IPS-20b (cell line): ENCODE results near the gene VSTM2L.

Experiments used
- H3K27ac ChIP-seq: one replicate; pipeline ENCODE4 v1.5.1; 2013; ENCODE audit warnings: low read length
- H3K27me3 ChIP-seq: 2 replicates; pipeline ENCODE4 v1.6.1; 2013; ENCODE audit warnings: mild to moderate bottlenecking, low read length, inconsistent platforms; ENCODE audit not compliant: insufficient read depth
- H3K36me3 ChIP-seq: 2 replicates; pipeline ENCODE4 v1.6.1; 2013; ENCODE audit warnings: low read depth, mild to moderate bottlenecking, inconsistent platforms, low read length, moderate library complexity; ENCODE audit not compliant: insufficient read depth
- H3K4me1 ChIP-seq: 2 replicates; pipeline ENCODE4 v1.6.1; 2013; ENCODE audit warnings: mild to moderate bottlenecking, control low read depth, inconsistent platforms, low read length, moderate library complexity; ENCODE audit not compliant: insufficient read depth
- H3K4me3 ChIP-seq: 2 replicates; pipeline ENCODE4 v1.5.1; 2013; ENCODE audit warnings: mild to moderate bottlenecking, low read length, inconsistent platforms
- H3K9ac ChIP-seq: 2 replicates; pipeline ENCODE4 v1.6.1; 2013; ENCODE audit warnings: low read depth, mild to moderate bottlenecking, inconsistent platforms, low read length, moderate library complexity
- H3K9me3 ChIP-seq: 2 replicates; pipeline ENCODE4 v1.6.1; 2013; ENCODE audit warnings: mild to moderate bottlenecking, low read depth, low read length, inconsistent platforms; ENCODE audit not compliant: insufficient read depth

VSTM2L gene

GRCh38 chr20:37969949-37970855 is 67.3 kb downstream of the VSTM2L start:
- peaks cover 25% of the 10 kb centered on the region for H3K27me3 ChIP-seq
- H3K9ac ChIP-seq: no peak overlapping the region
- peaks cover 20% of the 10 kb centered on the region; the same call in 1 of the 2 replicates for H3K4me1 ChIP-seq
- no peaks in the 10 kb centered on the region for H3K9me3 ChIP-seq
- H3K36me3 ChIP-seq: no peaks in the 10 kb centered on the region
- no peak overlapping the region for H3K27ac ChIP-seq
- no peak overlapping the region for H3K4me3 ChIP-seq

DNA sequence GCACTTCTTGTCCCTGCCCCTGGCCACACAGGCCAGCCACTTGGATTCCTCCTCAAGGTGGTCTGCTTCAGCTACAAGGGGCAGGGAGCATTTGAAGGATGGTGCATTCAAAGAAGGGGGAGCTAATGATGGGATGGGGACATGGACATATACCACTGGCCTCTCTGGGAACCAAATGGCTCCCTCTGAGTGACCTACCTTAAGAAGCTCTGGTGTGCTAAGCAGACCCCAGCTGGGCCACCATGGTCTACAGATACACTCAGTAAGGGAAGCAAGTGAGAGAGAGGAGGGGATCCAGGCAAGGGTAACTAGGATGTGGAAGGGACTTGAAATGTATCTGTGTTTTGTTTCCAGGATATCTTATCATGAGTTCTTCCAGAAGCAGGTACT is 67.9 kb downstream of the VSTM2L start:
- no peaks in the 10 kb centered on the region for H3K36me3 ChIP-seq
- H3K4me1 ChIP-seq: peaks cover 20% of the 10 kb centered on the region; the same call in 1 of the 2 replicates
- H3K27ac ChIP-seq: no peak overlapping the region
- H3K4me3 ChIP-seq: no peak overlapping the region
- H3K9ac ChIP-seq: no peak overlapping the region
- H3K27me3 ChIP-seq: peaks cover 26% of the 10 kb centered on the region
- H3K9me3 ChIP-seq: no peaks in the 10 kb centered on the region

DNA sequence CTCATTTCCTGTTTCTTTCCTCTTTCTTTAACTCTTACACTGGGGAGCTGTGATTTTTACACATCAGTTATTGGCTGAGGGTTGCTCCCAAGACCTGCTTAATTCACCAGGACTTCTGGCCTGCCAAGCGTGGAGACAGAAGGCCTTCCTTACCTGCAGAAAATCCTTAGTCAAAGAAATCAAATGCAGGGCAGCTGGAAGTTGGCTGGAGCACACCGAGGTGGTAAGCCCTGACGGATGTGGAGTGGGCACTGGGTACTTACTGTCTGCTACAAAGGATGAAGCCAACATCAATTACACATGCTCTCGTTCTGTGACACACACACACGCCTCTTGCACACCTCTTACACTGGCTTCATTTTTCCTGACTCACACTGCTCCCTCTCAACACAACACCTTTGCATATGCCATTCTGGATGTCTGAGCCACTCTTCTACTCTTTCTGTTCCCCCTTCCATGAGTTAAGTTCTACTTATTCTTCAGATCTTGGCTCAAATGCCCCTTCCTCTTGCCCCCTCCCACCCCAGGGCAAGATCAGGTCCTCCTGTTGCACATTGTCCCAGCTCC is 68.7 kb downstream of the VSTM2L start:
- Histone ChIP-seq H3K4me3 (no peak overlapping the region), H3K4me1 (peaks cover 20% of the 10 kb centered on the region; the same call in 1 of the 2 replicates), H3K27ac (no peak overlapping the region), H3K27me3 (peaks cover 32% of the 10 kb centered on the region), H3K36me3 (no peaks in the 10 kb centered on the region), H3K9me3 (no peaks in the 10 kb centered on the region), H3K9ac (no peak overlapping the region)

DNA sequence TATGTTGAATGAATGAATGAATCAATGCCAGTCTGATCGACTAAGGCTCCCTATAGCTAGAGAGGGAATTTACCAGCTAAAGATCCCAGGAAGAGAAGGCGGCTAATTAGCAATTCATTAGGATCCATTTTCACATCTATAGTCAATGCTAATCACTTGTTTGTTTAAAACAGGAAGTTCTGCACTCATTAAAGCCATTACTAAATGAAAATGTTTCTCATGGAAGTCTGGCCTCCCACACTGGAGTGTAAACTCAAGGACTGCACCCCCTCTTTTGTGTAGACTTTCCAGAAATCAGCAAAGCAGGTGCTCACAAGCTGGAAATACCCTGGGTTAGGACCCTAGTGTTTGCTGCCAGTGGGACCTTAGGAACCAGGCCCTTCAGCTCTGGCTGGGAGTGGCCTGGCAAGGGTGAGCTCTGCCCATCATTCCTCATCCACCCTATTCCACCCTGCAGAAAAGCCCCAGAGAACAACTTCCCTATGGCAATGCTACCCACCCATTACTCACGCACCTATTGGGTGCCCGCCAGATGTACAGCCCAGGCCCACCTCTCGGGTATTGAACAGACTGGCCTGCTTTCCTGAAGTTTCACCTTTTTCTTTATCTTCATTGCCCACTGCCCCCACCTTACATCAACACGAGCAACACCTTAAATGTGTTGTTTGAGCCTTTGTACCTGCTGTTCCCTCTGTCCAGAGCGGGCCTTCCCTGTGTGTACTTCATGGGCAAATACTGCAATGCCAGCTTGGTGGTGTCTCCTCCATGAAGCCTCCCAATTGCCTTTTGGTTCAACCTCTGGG is 69.5 kb downstream of the VSTM2L start:
- Histone ChIP-seq H3K9me3 (no peaks in the 10 kb centered on the region), H3K27me3 (peaks cover 34% of the 10 kb centered on the region), H3K9ac (no peak overlapping the region), H3K27ac (no peak overlapping the region), H3K4me1 (peaks cover 20% of the 10 kb centered on the region; the same call in 1 of the 2 replicates), H3K4me3 (no peak overlapping the region), H3K36me3 (no peaks in the 10 kb centered on the region)

DNA sequence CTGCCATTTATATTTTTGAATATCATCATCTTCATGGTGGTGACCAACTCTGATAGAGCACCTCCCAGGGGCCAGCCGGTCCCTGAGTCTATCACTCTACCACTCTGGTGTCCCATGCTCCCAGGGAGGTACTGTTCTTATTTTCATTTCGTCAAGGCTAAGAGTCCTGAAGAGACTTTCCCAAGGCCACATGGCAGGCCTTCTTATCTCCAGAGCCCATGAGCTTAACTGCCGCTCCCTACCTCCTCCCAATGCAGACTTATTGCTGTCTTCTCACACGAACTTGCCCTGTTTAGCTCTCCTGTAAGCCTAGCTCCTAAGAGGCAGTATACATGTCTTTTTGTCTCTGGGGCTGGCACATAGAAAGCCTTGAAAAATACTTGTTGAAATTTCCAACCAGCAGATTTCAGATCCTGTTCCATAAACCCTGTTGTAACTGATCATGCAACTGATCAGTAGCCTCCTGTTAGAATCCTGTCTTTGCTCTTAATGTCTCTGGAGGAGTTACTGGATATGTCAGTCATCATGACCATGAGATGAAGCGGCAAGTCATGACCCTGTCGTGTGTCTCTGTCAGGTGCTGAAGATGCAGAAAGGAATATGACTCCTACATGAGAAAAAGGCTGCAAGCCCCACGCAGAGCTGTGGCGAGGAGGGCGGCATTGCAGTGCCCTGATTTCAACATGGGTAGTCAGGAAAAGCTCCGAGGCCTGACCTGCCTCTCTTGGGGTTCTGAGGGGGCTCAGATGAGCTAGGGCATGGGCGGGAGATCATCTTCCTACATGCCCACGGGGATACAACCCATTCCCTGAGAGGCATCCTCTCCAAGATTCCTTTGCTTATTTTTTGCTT is 70.4 kb downstream of the VSTM2L start:
- Histone ChIP-seq H3K9me3 (no peaks in the 10 kb centered on the region), H3K4me1 (peaks cover 20% of the 10 kb centered on the region; the same call in 1 of the 2 replicates), H3K27me3 (peaks cover 39% of the 10 kb centered on the region), H3K27ac (no peak overlapping the region), H3K36me3 (no peaks in the 10 kb centered on the region), H3K4me3 (no peak overlapping the region), H3K9ac (no peak overlapping the region)

- Histone ChIP-seq H3K27me3 (peaks cover 25% of the 10 kb centered on the region), H3K9me3 (no peaks in the 10 kb centered on the region), H3K27ac (no peak overlapping the region), H3K9ac (peak overlapping the region; percentile 45; the same call in 1 of the 2 replicates), H3K36me3 (no peaks in the 10 kb centered on the region), H3K4me1 (peaks cover 8% of the 10 kb centered on the region; the same call in 1 of the 2 replicates), H3K4me3 (peak overlapping the region; percentile 50; the same call in 1 of the 2 replicates)
Observed at GRCh38 chr20:37976887-37977286, 74.0 kb downstream of the VSTM2L start.

GRCh38 chr20:37977338-37977737 is 74.4 kb downstream of the VSTM2L start:
- no peaks in the 10 kb centered on the region for H3K9me3 ChIP-seq
- H3K4me3 ChIP-seq: peak overlapping the region; percentile 2; the same call in 1 of the 2 replicates
- peaks cover 6% of the 10 kb centered on the region; the same call in 1 of the 2 replicates for H3K4me1 ChIP-seq
- peaks cover 25% of the 10 kb centered on the region for H3K27me3 ChIP-seq
- H3K9ac ChIP-seq: no peak overlapping the region
- H3K27ac ChIP-seq: no peak overlapping the region
- no peaks in the 10 kb centered on the region for H3K36me3 ChIP-seq

DNA sequence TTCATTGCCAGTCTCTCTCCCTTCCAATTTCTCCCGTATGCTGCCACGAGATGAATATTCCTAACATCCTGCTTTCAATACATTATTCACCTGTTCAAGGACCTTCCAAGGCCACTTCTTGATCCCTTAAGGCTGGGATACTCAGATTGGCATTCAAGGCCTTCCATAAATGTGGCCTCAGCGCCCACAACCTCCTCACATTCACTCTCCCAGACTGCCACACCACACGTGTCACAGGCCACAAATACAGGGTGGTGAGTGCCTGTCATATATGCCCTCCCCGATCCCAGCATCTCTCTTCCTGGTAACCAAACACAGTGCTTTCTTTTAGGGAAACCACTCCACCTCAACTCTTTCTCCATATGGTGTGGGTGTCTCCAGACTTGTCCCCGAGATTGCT is 74.9 kb downstream of the VSTM2L start:
- no peak overlapping the region for H3K9ac ChIP-seq
- H3K36me3 ChIP-seq: no peaks in the 10 kb centered on the region
- no peaks in the 10 kb centered on the region for H3K9me3 ChIP-seq
- peaks cover 22% of the 10 kb centered on the region for H3K27me3 ChIP-seq
- H3K27ac ChIP-seq: no peak overlapping the region
- H3K4me1 ChIP-seq: peaks cover 3% of the 10 kb centered on the region; the same call in 1 of the 2 replicates
- peak overlapping the region; percentile 2; the same call in 1 of the 2 replicates for H3K4me3 ChIP-seq

DNA sequence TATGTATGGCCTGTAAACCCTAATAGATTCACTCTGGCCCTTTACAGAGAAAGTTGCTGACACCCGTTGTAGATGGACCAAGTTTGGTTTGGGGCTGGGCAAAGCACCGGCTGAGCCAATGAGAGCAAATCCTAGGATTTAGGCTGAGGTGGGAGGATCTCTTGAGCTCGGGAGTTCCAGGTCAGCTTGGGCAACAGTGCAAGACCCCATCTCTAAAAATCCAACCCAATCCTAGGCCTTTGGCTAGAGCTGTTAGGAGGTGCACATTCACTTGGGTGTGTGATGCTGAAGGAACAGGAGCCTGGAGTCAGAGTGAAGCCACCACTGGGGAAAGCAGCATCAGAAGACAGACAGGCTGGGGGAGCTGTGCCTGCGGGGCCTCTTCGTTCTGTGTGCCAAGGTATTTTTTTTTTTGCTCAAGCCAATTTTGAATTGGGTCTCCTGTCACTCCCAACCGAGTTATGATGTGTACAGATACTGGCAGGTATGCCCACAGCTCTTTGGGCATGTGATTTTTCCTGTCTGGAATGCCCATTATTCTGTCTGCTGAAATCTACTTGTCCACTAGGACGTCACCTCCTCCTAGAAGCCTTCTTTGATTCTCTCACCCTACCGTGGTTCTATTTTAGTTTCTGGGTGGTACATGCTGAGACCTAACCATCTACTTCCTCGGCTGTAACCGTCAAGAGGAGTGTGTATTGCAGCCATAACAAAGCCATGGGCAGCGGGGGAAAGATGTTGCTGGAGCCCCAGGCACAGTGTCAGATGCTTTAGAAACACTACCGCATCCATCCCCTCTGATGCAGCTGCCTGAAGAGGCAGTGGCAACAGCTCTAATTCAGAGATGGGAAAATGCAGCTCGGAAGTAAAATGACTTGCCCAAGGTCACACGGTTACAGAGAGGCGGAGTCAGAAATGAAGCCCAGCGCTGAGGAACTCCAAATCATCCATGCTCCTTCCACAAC is 76.4 kb downstream of the VSTM2L start:
- Histone ChIP-seq H3K9me3 (no peaks in the 10 kb centered on the region), H3K27ac (no peak overlapping the region), H3K4me3 (no peak overlapping the region), H3K9ac (no peak overlapping the region), H3K36me3 (peaks cover 9% of the 10 kb centered on the region; the same call in 1 of the 2 replicates), H3K27me3 (peaks cover 14% of the 10 kb centered on the region; the same call in 1 of the 2 replicates), H3K4me1 (no peaks in the 10 kb centered on the region; the same call in 1 of the 2 replicates)

GRCh38 chr20:37980383-37980782 is 77.5 kb downstream of the VSTM2L start:
- Histone ChIP-seq H3K4me1 (no peaks in the 10 kb centered on the region; the same call in 1 of the 2 replicates), H3K27ac (no peak overlapping the region), H3K9ac (no peak overlapping the region), H3K4me3 (no peak overlapping the region), H3K36me3 (peaks cover 9% of the 10 kb centered on the region; the same call in 1 of the 2 replicates), H3K27me3 (peaks cover 14% of the 10 kb centered on the region; the same call in 1 of the 2 replicates), H3K9me3 (no peaks in the 10 kb centered on the region)
